HCT116 (cell line): ENCODE measurements around the gene KAT5.

Experiments
- CTCF ChIP-seq, 3 experiments: fragments of 200-600 bp in 1 of 3; sonication (generic) in 1 of 3; IDR thresholded peaks in 2 of 3; conservative IDR thresholded peaks in 1 of 3; 2 replicates each; pipeline ENCODE4 v1.5.1; 2012 to 2017; ENCODE audit warnings: low read depth in 2 of 3, low read length in 2 of 3, antibody characterized with exemption in 1 of 3, borderline replicate concordance in 1 of 3, control low read depth in 1 of 3, mild to moderate bottlenecking in 1 of 3, mixed read lengths in 1 of 3, mixed run types in 1 of 3, moderate library complexity in 1 of 3; ENCODE audit not compliant: insufficient read depth in 1 of 3
- REST ChIP-seq: IDR thresholded peaks from 2 replicates; pipeline ENCODE4 v1.6.1; 2012; ENCODE audit warnings: low read depth

- TF ChIP-seq REST, result no peak
- no peak for TF ChIP-seq CTCF (IDR thresholded peaks at IDR 0.05 in 2 of 3, conservative IDR thresholded peaks at IDR 0.05 in 1 of 3; ENCODE audit: borderline replicate concordance in 1 of 3, insufficient read depth in 1 of 3, low read depth in 2 of 3, low read length in 2 of 3)
These were observed 29.1 kb downstream of the KAT5 start for GRCh38 chr11:65741185-65741584.
